SJCRH30 (cell line): ENCODE results near the gene CGNL1. TPM values are rescaled to one million over a fixed set of nuclear protein-coding genes. Genes with fewer than 3 reads are reported as not detected.

Source experiments
- DNase-seq, 2 experiments: peaks; one replicate each; pipeline ENCODE4 v3.0.0-alpha.2; 2015 to 2020
- H3K27ac ChIP-seq: fragments of 250-450 bp; sonication (Bioruptor Pico); 2 replicates; pipeline ENCODE4 v1.5.1; 2020; ENCODE audit warnings: mild to moderate bottlenecking, moderate library complexity
- H3K27me3 ChIP-seq: fragments of 250-450 bp; sonication (Bioruptor Pico); 2 replicates; pipeline ENCODE4 v1.5.1; 2020; ENCODE audit warnings: mild to moderate bottlenecking, moderate library complexity
- H3K36me3 ChIP-seq: fragments of 250-450 bp; sonication (Bioruptor Pico); 2 replicates; pipeline ENCODE4 v1.5.1; 2020; ENCODE audit warnings: mild to moderate bottlenecking, moderate library complexity
- H3K4me1 ChIP-seq: fragments of 250-450 bp; sonication (Bioruptor Pico); 2 replicates; pipeline ENCODE4 v1.5.1; 2020; ENCODE audit warnings: mild to moderate bottlenecking, moderate library complexity
- H3K4me3 ChIP-seq: fragments of 250-450 bp; sonication (Bioruptor Pico); 2 replicates; pipeline ENCODE4 v1.5.1; 2020; ENCODE audit warnings: mild to moderate bottlenecking, moderate library complexity
- H3K9me3 ChIP-seq: fragments of 250-450 bp; sonication (Bioruptor Pico); replicated peaks from 2 replicates; pipeline ENCODE4 v1.5.1; 2020; ENCODE audit warnings: mild to moderate bottlenecking, moderate library complexity
- total RNA-seq: library from RNA; depleted of rRNA; stranded (reverse); fragments of >200 nt; shearing (Covaris generic); gene quantifications from 2 replicates; pipeline ENCODE4 v1.2.3, GENCODE V29; 2014; rRNA removed

The CGNL1 gene
- 5.5 and 5.9 TPM in 2 replicates for total RNA-seq

- H3K4me1 ChIP-seq = no peaks in the 10 kb centered on the region
- H3K27ac ChIP-seq = no peak within 1 kb of the TSS; the same call in 1 of the 2 replicates
- H3K4me3 ChIP-seq = peak within 1 kb of the TSS; percentile 90
- H3K27me3 ChIP-seq = no peaks in the 10 kb centered on the region
- no peaks in the 10 kb centered on the region for H3K9me3 ChIP-seq
- DNase-seq = peak; percentile 47 to 66
- no peaks in the 10 kb centered on the region for H3K36me3 ChIP-seq
Measured at GRCh38 chr15:57375827-57376695, at the start of gene CGNL1. TSS of gene CGNL1 (plus strand) at chr15:57376505. CDS start at chr15:57438000, 61,495 bp downstream.

DNA sequence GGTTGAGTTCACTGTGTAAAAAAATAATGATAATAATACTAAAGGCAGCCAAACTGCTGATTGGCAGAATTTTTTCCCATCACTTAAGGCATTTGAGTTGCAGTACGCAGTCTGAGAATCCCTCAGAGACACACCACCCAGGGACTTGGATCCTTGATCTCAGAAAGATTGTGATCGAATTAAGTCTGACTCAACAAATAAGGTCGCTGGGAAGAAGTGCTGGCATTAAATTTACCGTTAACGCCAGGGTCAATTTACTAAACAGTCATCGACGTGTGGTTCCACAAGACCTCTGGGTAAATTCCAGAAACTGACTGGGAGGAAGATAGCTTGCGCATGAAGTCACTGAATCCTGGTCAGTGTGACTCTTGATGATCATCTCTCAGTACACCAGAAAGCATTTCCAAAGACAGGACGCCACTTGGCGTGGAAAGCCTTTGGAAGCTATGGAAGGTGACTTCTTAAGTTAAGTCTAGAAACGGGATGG is 48.3 kb upstream of the CGNL1 start:
- no peaks in the 10 kb centered on the region for H3K9me3 ChIP-seq
- peaks cover 30% of the 10 kb centered on the region for H3K4me1 ChIP-seq
- H3K36me3 ChIP-seq = no peaks in the 10 kb centered on the region
- H3K27ac ChIP-seq = peak overlapping the region; percentile 40
- no peak overlapping the region for H3K4me3 ChIP-seq
- no peak for DNase-seq
- no peaks in the 10 kb centered on the region for H3K27me3 ChIP-seq

DNA sequence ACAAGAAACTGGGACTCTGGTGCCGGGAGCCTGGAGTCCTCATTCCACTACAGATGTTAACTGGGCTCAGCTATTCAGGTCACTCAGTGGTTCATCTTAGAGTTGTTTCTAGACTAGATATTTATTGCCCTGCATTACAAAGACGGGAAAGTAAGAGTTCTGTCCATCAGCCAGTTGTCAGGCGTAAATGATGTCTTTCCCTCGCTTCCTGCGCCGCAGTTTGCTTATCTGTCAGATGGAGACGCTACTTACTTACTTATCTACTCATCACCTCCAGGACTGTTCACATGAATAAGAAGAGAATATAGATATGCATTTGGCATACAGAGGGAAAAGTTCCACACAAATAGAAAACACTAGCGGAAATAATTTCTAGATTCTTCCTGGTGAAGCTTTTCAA is 47.8 kb upstream of the CGNL1 start:
- Histone ChIP-seq H3K9me3 (no peaks in the 10 kb centered on the region), H3K4me3 (no peak overlapping the region), H3K27ac (0 out of 2 replicates have a peak overlapping the region, but pooled peaks have one; percentile 40), H3K27me3 (no peaks in the 10 kb centered on the region), H3K36me3 (no peaks in the 10 kb centered on the region), H3K4me1 (peaks cover 31% of the 10 kb centered on the region)
- DNase-seq = no peak

- peaks cover 31% of the 10 kb centered on the region for H3K4me1 ChIP-seq
Measured at GRCh38 chr15:57328897-57329296, 47.4 kb upstream of the CGNL1 start.

GRCh38 chr15:57329582-57330367 is 46.5 kb upstream of the CGNL1 start:
- Histone ChIP-seq H3K36me3 (no peaks in the 10 kb centered on the region), H3K9me3 (no peaks in the 10 kb centered on the region), H3K4me1 (peaks cover 35% of the 10 kb centered on the region), H3K27me3 (no peaks in the 10 kb centered on the region), H3K27ac (no peak overlapping the region), H3K4me3 (no peak overlapping the region)
- DNase-seq = no peak

More at GRCh38 chr15:57328897-57329296, 47.4 kb upstream of the CGNL1 start:
- Histone ChIP-seq H3K9me3 (no peaks in the 10 kb centered on the region), H3K27me3 (no peaks in the 10 kb centered on the region), H3K27ac (no peak overlapping the region), H3K36me3 (no peaks in the 10 kb centered on the region), H3K4me3 (no peak overlapping the region)
- DNase-seq = no peak

- Histone ChIP-seq H3K27me3 (no peaks in the 10 kb centered on the region), H3K4me1 (peaks cover 35% of the 10 kb centered on the region), H3K4me3 (no peak overlapping the region), H3K36me3 (no peaks in the 10 kb centered on the region), H3K9me3 (no peaks in the 10 kb centered on the region), H3K27ac (no peak overlapping the region)
- no peak for DNase-seq
Measured at GRCh38 chr15:57330619-57331340, 45.5 kb upstream of the CGNL1 start.

GRCh38 chr15:57332326-57332725 is 44.0 kb upstream of the CGNL1 start:
- H3K27me3 ChIP-seq = no peaks in the 10 kb centered on the region
- no peak for DNase-seq
- H3K4me1 ChIP-seq = peaks cover 25% of the 10 kb centered on the region
- H3K9me3 ChIP-seq = no peaks in the 10 kb centered on the region
- H3K4me3 ChIP-seq = no peak overlapping the region
- no peaks in the 10 kb centered on the region for H3K36me3 ChIP-seq
- no peak overlapping the region for H3K27ac ChIP-seq

GRCh38 chr15:57333487-57333886 is 42.8 kb upstream of the CGNL1 start:
- no peak overlapping the region for H3K4me3 ChIP-seq
- H3K4me1 ChIP-seq = peaks cover 26% of the 10 kb centered on the region
- H3K36me3 ChIP-seq = no peaks in the 10 kb centered on the region
- H3K27ac ChIP-seq = no peak overlapping the region
- no peak for DNase-seq
- H3K27me3 ChIP-seq = no peaks in the 10 kb centered on the region
- no peaks in the 10 kb centered on the region for H3K9me3 ChIP-seq

DNA sequence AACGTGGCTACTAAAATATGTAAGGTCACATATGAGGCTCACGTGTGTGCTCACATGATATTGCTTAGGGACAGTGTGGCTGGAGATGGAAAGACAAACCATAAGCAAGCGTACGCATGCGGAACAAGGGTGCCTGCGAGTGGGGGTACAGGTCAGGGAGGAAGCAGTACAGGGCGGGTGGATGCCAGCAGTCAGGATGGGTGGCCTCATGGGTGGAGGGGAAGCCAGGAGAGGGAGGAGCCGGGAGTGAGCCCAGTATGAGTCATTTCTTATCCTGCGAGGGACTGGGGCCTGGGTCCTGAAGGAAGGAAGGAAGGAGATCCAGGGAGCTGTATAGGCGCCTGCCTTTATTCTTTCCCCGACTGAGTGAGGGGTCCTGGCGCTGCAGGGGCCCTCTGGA is 42.0 kb upstream of the CGNL1 start:
- Histone ChIP-seq H3K36me3 (no peaks in the 10 kb centered on the region), H3K27ac (no peak overlapping the region), H3K4me1 (peaks cover 28% of the 10 kb centered on the region), H3K4me3 (no peak overlapping the region), H3K9me3 (no peaks in the 10 kb centered on the region), H3K27me3 (no peaks in the 10 kb centered on the region)
- no peak for DNase-seq

DNA sequence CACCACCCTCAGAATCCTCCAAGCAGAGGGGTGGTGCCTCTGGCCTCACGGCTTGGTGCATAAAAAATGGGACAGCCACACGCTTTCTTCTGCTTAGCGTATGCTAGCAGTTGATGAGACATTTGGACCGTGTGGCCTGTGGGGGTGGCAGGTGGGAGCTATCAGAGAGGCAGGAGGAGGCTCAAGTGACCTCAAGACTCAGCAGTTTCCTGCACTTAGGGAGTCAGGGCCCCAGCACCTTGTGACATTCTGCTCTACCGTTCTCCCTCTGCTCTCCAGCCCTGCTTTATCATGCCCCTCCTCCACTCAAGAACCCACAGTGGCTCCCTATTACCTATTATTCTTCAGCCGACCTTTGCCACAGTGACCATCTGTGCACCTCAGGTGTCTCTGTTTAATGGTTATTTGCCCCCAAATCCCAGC is 41.0 kb upstream of the CGNL1 start:
- Histone ChIP-seq H3K36me3 (no peaks in the 10 kb centered on the region), H3K27me3 (no peaks in the 10 kb centered on the region), H3K4me1 (peaks cover 28% of the 10 kb centered on the region), H3K4me3 (no peak overlapping the region), H3K27ac (no peak overlapping the region), H3K9me3 (no peaks in the 10 kb centered on the region)
- no peak for DNase-seq

DNA sequence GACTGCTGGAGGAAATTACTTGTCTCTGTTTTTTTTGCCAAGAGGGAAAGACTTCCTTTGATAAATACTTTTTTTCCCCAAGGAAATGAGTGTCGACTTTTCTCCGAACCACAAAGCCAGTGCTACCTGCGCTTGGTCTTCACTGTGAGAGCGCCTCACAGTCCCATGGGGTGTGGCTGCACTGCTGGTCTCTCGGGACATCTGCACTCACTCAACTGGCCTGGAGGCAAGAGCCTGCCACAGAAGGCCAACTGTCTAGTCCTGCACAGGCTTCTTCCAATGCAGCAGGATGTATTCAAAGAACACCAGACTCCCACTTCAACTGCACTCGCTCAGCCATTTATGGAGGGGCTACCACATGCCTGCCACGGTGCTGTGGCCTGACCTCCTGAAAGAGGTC is 40.6 kb upstream of the CGNL1 start:
- H3K4me1 ChIP-seq = peaks cover 28% of the 10 kb centered on the region
- no peak overlapping the region for H3K27ac ChIP-seq
- no peak for DNase-seq
- no peaks in the 10 kb centered on the region for H3K9me3 ChIP-seq
- H3K27me3 ChIP-seq = no peaks in the 10 kb centered on the region
- no peaks in the 10 kb centered on the region for H3K36me3 ChIP-seq
- no peak overlapping the region for H3K4me3 ChIP-seq

- Histone ChIP-seq H3K27ac (no peak overlapping the region), H3K27me3 (no peaks in the 10 kb centered on the region), H3K4me3 (peak overlapping the region; percentile 23; the same call in 1 of the 2 replicates), H3K4me1 (peaks cover 31% of the 10 kb centered on the region), H3K9me3 (no peaks in the 10 kb centered on the region), H3K36me3 (no peaks in the 10 kb centered on the region)
- DNase-seq = peak; percentile 75 to 77
Measured at GRCh38 chr15:57337868-57338411, 38.4 kb upstream of the CGNL1 start.

DNA sequence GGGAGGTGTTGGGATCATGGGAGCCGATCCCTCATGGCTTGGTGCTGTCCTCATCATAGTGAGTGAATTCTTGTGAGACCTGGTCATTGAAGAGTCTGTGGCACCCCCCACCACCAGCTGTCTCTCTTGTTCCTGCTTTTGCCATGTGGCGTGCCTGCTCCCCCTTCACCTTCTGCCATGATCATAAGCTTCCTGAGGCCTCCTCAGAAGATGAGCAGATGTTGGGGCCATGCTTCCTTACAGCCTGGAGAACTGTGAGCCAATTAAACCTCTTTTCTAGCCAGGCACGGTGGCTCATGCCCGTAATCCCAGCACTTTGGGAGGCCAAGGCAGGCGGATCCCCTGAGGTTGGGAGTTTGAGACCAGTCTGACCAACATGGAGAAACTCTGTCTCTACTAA is 37.0 kb upstream of the CGNL1 start:
- DNase-seq = no peak
- no peak overlapping the region for H3K4me3 ChIP-seq
- no peak overlapping the region for H3K27ac ChIP-seq
- no peaks in the 10 kb centered on the region for H3K27me3 ChIP-seq
- H3K9me3 ChIP-seq = no peaks in the 10 kb centered on the region
- H3K36me3 ChIP-seq = no peaks in the 10 kb centered on the region
- H3K4me1 ChIP-seq = peaks cover 18% of the 10 kb centered on the region

- Histone ChIP-seq H3K4me3 (no peak overlapping the region), H3K9me3 (no peaks in the 10 kb centered on the region), H3K27me3 (no peaks in the 10 kb centered on the region), H3K4me1 (peaks cover 18% of the 10 kb centered on the region), H3K27ac (no peak overlapping the region), H3K36me3 (no peaks in the 10 kb centered on the region)
- DNase-seq = peak; percentile 60 to 81
Measured at GRCh38 chr15:57340682-57341259, 35.5 kb upstream of the CGNL1 start.
